IgD-negative memory B cell (primary cell): ENCODE results near the gene ATF6B. TPM values are rescaled to one million over a fixed set of nuclear protein-coding genes. Genes with fewer than 3 reads are reported as not detected.
A peak's percentile ranks its signal among the peaks of the same experiment; 100 is the strongest.

Source experiments
- H3K27ac Mint-ChIP-seq, 3 donors: one replicate each; pipeline ENCODE4 v1.8.0; 2020 to 2022; ENCODE audit warnings: mild to moderate bottlenecking in 3 of 3, mixed read lengths in 3 of 3, moderate library complexity in 1 of 3
- H3K27me3 Mint-ChIP-seq: one replicate; pipeline ENCODE4 v1.8.0; 2021; ENCODE audit warnings: mixed read lengths
- H3K36me3 Mint-ChIP-seq: one replicate; pipeline ENCODE4 v1.8.0; 2020; ENCODE audit warnings: mild to moderate bottlenecking, mixed read lengths
- H3K4me1 Mint-ChIP-seq, 3 donors: one replicate each; pipeline ENCODE4 v1.8.0; 2020 to 2022; ENCODE audit warnings: mixed read lengths in 3 of 3, mild to moderate bottlenecking in 1 of 3
- H3K4me3 Mint-ChIP-seq, 4 donors: one replicate each; pipeline ENCODE4 v1.8.0; 2020 to 2022; ENCODE audit warnings: mild to moderate bottlenecking in 4 of 4, mixed read lengths in 4 of 4, moderate library complexity in 3 of 4
- H3K9me3 Mint-ChIP-seq, 3 donors: one replicate each; pipeline ENCODE4 v1.8.0; 2020 to 2021; ENCODE audit warnings: mixed read lengths in 3 of 3, mild to moderate bottlenecking in 1 of 3
- polyA plus RNA-seq: library from polyadenylated mRNA; unstranded; fragments of 300-500 nt; fragmentation: Illumina TruSeq; gene quantifications from one replicate; pipeline ENCODE4 v1.2.3, GENCODE V29; 2021

Gene ATF6B
- polyA plus RNA-seq, 1 donor from 2014 or later: 25.5 TPM

DNA sequence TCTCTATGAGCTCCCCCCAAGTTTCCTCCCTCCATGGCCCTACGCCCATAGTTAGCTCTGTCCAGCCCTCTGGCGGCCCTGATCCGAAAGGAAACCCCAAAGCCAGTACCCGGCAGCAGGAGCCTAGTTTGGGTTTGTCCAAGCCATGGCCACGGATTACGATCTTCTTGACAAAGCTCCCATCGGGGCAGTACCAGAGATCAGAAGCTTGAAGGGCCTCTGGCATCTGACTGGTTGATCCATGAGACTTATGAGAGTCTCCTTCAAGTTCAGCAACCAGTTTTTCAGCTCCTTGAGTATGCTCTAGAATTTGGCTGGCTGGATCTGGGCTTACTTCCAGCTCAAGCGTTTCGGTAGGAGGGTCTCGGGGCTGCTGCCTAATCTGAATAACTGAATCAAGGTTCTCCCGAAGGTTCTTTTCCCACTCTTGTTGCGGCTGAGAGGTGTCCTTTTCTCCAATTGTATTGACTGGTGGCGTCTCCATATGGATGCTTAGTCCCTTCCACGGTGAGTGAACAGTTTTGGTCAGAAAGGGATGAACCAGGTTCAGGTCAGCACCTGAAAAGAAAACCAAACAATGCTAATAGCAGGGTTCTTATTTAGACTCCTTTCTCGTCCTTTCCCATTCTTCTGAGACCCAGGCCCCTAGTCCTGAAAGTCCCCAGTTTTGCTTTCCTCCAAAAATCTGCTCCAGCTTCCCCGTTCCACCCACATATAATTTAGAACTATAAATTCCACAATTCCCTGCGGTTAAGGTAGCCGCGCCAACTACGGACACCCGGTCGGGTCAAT lies 1.4 kb upstream of the ATF6B start:
- Mint-ChIP-seq H3K4me3 (peak overlapping the region; percentile 86 to 98 (median 94)), H3K36me3 (peaks cover 6% of the 10 kb centered on the region), H3K9me3 (peaks cover 0 to 2% (median 0%) of the 10 kb centered on the region in 3 donors)

DNA sequence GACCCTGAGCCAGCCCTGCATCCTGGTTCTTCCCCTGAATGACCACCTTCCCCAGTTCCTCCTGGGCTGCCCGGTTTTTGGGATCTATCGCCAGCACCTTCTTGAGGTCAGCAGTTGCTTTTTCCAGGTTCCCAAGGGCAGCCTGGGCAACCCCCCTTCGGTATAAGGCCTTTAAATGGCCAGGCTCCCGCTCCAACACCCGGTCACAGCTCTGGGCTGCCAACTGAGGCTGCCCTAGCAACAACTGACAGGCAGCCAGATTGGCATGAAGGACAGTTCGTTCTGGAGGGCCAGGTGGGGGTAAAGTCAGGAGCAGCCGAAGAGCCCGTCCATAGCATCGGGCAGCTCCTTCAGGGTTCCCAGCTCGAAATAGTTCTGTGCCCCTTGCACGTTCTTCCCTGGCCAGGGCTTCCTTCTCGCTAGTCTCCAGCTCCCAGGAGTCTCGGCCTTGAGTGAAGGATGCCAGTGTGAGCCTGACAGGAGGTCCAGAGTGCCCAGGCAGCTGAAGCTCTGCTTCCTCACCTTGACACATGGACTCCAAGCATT lies 778 bp upstream of the ATF6B start:
- peaks cover 6% of the 10 kb centered on the region for H3K36me3 Mint-ChIP-seq
- peak overlapping the region; percentile 89 to 98 (median 92) for H3K27ac Mint-ChIP-seq
- H3K9me3 Mint-ChIP-seq: peaks cover 0 to 2% (median 0%) of the 10 kb centered on the region in 3 donors
- H3K4me1 Mint-ChIP-seq: peaks cover 20 to 37% (median 24%) of the 10 kb centered on the region in 3 donors
- H3K27me3 Mint-ChIP-seq: peaks cover 4% of the 10 kb centered on the region
- H3K4me3 Mint-ChIP-seq: peak overlapping the region; percentile 93 to 100 (median 100)

More for the DNA sequence above, 1.4 kb upstream of the ATF6B start:
- peak overlapping the region; percentile 77 to 95 (median 91) for H3K27ac Mint-ChIP-seq
- peaks cover 5% of the 10 kb centered on the region for H3K27me3 Mint-ChIP-seq
- peaks cover 18 to 33% (median 24%) of the 10 kb centered on the region in 3 donors for H3K4me1 Mint-ChIP-seq

DNA sequence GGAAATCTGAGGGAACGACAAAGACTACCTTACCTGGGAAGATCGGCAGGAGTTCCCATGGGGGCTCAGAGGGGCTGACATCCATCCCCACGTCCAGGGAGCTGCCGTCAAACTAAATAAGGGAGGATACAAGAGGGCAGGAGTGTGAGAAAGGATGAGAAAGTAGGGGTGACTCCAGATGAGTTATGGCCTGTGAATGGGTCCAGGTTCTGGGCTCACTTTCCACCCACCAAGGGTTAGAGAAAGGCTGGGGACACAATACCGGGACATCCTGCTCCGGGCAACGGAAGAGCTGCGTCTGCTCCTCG lies 683 bp downstream of the ATF6B start:
- Mint-ChIP-seq H3K27me3 (peaks cover 2% of the 10 kb centered on the region), H3K4me3 (peak overlapping the region; percentile 93 to 100 (median 100)), H3K36me3 (peaks cover 6% of the 10 kb centered on the region), H3K9me3 (peaks cover 0 to 2% (median 0%) of the 10 kb centered on the region in 3 donors), H3K27ac (peak overlapping the region; percentile 89 to 98 (median 92)), H3K4me1 (peaks cover 20 to 39% (median 24%) of the 10 kb centered on the region in 3 donors)

GRCh38 chr6:32126880-32127279 lies 1.2 kb downstream of the ATF6B start:
- peaks cover 0 to 2% (median 0%) of the 10 kb centered on the region in 3 donors for H3K9me3 Mint-ChIP-seq
- peak overlapping the region; percentile 76 to 100 (median 96) for H3K4me3 Mint-ChIP-seq
- no peaks in the 10 kb centered on the region for H3K27me3 Mint-ChIP-seq
- H3K36me3 Mint-ChIP-seq: peaks cover 6% of the 10 kb centered on the region
- peaks cover 20 to 39% (median 24%) of the 10 kb centered on the region in 3 donors for H3K4me1 Mint-ChIP-seq
- peak overlapping the region; percentile 39 to 98 (median 89) for H3K27ac Mint-ChIP-seq

DNA sequence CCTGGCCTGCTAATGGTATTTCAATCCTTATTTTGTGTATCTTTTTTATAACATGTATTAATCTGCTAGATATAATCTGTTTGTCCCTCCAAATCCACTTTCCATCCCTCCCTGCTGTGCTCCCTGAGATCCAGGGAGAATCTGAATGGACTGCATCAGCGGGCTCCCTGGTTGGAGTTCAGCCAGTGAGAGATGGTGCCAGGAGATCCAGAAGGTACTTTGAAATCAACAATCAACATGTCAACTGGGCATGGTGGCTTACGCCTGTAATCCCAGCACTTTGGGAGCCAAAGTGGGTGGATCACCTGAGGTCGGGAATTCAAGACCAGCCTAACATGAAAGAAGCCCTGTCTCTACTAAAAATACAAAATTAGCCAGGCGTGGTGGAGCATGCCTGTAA lies 4.4 kb downstream of the ATF6B start:
- H3K4me1 Mint-ChIP-seq: peaks cover 16 to 30% (median 21%) of the 10 kb centered on the region in 3 donors
- peak overlapping the region in 1 of 3 donors; percentile 39 for H3K27ac Mint-ChIP-seq
- H3K27me3 Mint-ChIP-seq: no peaks in the 10 kb centered on the region
- peaks cover 7% of the 10 kb centered on the region for H3K36me3 Mint-ChIP-seq
- no peak overlapping the region for H3K4me3 Mint-ChIP-seq
- H3K9me3 Mint-ChIP-seq: no peaks in the 10 kb centered on the region

- Mint-ChIP-seq H3K27ac (peak overlapping the region in 1 of 3 donors; percentile 20), H3K36me3 (peaks cover 4% of the 10 kb centered on the region), H3K27me3 (no peaks in the 10 kb centered on the region), H3K4me3 (peak overlapping the region in 1 of 4 donors; percentile 61), H3K9me3 (no peaks in the 10 kb centered on the region), H3K4me1 (peaks cover 5 to 14% (median 6%) of the 10 kb centered on the region in 3 donors)
Observed at GRCh38 chr6:32120573-32121059, 7.4 kb downstream of the ATF6B start.

- no peaks in the 10 kb centered on the region for H3K27me3 Mint-ChIP-seq
- H3K27ac Mint-ChIP-seq: peak overlapping the region in 1 of 3 donors; percentile 52
- H3K9me3 Mint-ChIP-seq: no peaks in the 10 kb centered on the region
- H3K4me3 Mint-ChIP-seq: peak overlapping the region in 1 of 4 donors; percentile 39
- peaks cover 4 to 8% (median 5%) of the 10 kb centered on the region in 3 donors for H3K4me1 Mint-ChIP-seq
- peaks cover 4% of the 10 kb centered on the region for H3K36me3 Mint-ChIP-seq
Observed at GRCh38 chr6:32118782-32119628, 9.0 kb downstream of the ATF6B start.

DNA sequence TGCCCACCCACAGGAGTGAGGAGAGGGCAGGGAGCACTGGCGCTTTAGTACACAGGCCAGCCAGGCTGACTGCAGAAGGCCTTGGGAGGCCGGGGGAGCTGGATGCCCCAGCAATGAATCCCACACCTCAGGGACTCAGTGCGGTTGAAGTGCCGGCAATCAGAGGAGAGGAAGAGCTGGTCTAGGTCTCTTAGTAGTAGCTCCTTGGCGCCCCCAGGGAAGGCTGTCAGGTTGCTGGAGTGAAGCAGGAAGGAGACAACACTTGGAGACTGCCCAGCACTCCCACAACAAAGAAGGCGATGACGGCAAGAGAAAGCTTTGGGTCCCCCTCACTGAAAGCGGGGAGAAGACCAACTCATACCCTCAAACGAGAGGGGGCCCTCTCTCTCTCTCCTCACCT lies 10.6 kb downstream of the ATF6B start:
- Mint-ChIP-seq H3K4me1 (peaks cover 5 to 7% (median 5%) of the 10 kb centered on the region in 3 donors), H3K9me3 (no peaks in the 10 kb centered on the region), H3K4me3 (no peak overlapping the region), H3K27me3 (no peaks in the 10 kb centered on the region), H3K36me3 (peaks cover 4% of the 10 kb centered on the region), H3K27ac (no peak overlapping the region)

DNA sequence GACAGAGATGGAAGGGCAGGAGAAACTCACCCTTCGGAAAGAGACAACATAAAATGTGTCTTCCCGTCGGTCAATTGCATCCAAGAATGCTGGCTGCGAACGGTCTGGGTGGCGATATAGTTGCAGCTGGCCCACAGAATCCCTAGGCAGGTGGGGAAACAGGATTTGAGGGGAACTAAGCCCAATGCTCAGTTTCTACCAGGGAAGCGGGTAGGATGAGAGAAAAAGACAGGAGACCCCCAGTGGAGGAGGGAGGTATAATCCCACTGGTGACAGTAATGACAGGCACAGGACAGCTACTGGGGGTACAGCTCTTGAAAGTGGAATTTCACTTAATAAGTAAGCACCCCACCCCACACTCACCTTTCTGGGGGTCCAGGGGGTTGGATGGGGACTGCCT lies 11.4 kb downstream of the ATF6B start:
- Mint-ChIP-seq H3K27me3 (no peaks in the 10 kb centered on the region), H3K4me3 (no peak overlapping the region), H3K4me1 (peaks cover 5 to 7% (median 5%) of the 10 kb centered on the region in 3 donors), H3K27ac (no peak overlapping the region), H3K9me3 (no peaks in the 10 kb centered on the region), H3K36me3 (peaks cover 3% of the 10 kb centered on the region)

GRCh38 chr6:32115623-32116022 lies 12.4 kb downstream of the ATF6B start:
- peaks cover 3% of the 10 kb centered on the region for H3K36me3 Mint-ChIP-seq
- no peaks in the 10 kb centered on the region for H3K9me3 Mint-ChIP-seq
- H3K27me3 Mint-ChIP-seq: no peaks in the 10 kb centered on the region

DNA sequence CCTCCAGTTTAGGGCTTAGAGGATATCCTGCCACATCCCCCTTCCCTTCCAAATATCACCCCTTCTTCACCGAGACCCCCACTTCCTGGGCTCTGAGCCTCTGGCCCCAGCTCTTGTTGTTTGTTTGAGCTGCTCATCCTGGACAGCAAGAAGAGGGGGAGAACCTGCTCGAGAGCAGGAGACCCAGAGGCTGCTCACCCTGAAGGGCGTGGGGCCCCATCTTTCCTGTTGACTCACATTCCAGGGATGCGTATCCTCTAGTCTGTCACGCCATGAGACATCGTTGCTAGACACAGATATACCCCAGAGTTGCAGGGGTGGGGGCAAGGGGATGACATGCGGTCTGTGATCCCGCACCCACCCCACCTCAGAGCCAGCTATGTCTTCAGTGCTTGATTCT lies 13.2 kb downstream of the ATF6B start:
- Mint-ChIP-seq H3K9me3 (no peaks in the 10 kb centered on the region), H3K36me3 (peaks cover 4% of the 10 kb centered on the region), H3K27me3 (no peaks in the 10 kb centered on the region), H3K4me1 (peaks cover 5 to 11% (median 5%) of the 10 kb centered on the region in 3 donors), H3K4me3 (peak overlapping the region in 1 of 4 donors; percentile 17), H3K27ac (peak overlapping the region in 1 of 3 donors; percentile 56)

More at GRCh38 chr6:32115623-32116022, 12.4 kb downstream of the ATF6B start:
- Mint-ChIP-seq H3K4me1 (peaks cover 5 to 9% (median 5%) of the 10 kb centered on the region in 3 donors), H3K27ac (peak overlapping the region in 1 of 3 donors; percentile 19), H3K4me3 (peak overlapping the region in 1 of 4 donors; percentile 45)

DNA sequence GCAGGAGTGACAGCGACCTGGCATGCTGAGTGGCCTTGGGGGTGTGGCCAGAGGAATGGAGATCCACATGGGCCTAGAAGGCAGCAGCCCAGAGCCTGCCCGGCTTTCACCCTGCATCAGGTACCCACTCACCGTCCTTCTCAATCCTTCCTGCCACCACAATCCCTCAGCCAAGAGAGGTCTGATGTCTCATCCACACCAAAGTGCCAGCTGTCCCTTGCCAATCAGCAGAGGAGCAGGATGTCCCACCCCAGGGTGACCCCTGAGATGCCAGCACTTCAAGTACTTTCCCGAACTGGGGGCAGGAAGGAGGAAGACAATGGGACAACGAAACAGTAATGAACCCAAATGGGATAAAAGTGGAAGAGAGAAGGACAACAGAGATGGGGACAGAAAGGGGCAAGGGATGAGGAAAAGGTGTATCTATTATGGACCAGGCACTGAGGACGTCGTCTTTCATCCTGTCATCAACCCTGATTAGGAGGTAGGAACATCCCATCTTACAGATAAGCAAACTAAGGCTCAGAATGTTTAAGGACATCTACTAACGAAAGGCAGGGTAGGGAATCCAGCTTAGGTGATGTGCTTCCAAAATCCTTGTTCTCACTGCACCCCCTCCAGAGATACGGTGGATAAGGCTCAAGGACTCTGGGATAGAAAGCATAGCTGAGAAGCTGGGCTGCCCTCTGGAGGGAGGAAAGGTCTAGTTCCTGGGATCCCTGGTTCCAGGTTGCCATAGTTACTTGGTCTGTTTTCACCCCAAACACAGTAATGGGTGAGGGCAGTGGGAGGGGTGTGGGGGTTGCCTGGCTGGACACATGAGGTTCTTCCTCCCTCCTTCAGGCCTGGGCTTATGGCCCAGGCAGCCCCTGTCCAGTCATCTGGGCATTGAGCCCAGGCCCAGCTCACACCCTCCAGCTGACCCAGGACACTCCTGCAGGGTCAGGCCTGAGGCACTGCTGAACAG lies 14.4 kb downstream of the ATF6B start:
- Mint-ChIP-seq H3K27me3 (peaks cover 3% of the 10 kb centered on the region), H3K9me3 (no peaks in the 10 kb centered on the region), H3K4me3 (no peak overlapping the region), H3K4me1 (peaks cover 0 to 9% (median 1%) of the 10 kb centered on the region in 3 donors), H3K27ac (no peak overlapping the region), H3K36me3 (peaks cover 4% of the 10 kb centered on the region)

- H3K4me1 Mint-ChIP-seq: peaks cover 0 to 12% (median 5%) of the 10 kb centered on the region in 3 donors
- H3K27me3 Mint-ChIP-seq: peaks cover 14% of the 10 kb centered on the region
- H3K27ac Mint-ChIP-seq: no peak overlapping the region
- no peak overlapping the region for H3K4me3 Mint-ChIP-seq
- H3K36me3 Mint-ChIP-seq: peaks cover 4% of the 10 kb centered on the region
- no peaks in the 10 kb centered on the region for H3K9me3 Mint-ChIP-seq
Observed at GRCh38 chr6:32112431-32112980, 15.5 kb downstream of the ATF6B start.
